Ovary (tissue), 9 donors: ENCODE results near the gene EXOC6B. TPM values are rescaled to one million over a fixed set of nuclear protein-coding genes. Genes with fewer than 3 reads are reported as not detected.

Experiments
- DNase-seq, 5 donors: peaks; one replicate each; pipeline ENCODE4 v3.0.0-alpha.2; 2019 to 2020
- H3K27ac ChIP-seq, 2 donors: fragments of 200-600 bp; one replicate each; pipeline versions ENCODE4 v1.5.1 to v1.8.0; 2019 to 2022
- H3K27me3 ChIP-seq: fragments of 200-600 bp; one replicate; pipeline ENCODE4 v1.8.0; 2022
- H3K36me3 ChIP-seq: fragments of 200-600 bp; sonication (generic); one replicate; pipeline ENCODE4 v1.5.1; 2019
- H3K4me1 ChIP-seq: one replicate; pipeline ENCODE4 v1.8.1; 2013; ENCODE audit warnings: mild to moderate bottlenecking, moderate library complexity; ENCODE audit not compliant: insufficient read depth
- H3K4me3 ChIP-seq: fragments of 200-600 bp; sonication (generic); one replicate; pipeline ENCODE4 v1.5.1; 2017
- H3K9me3 ChIP-seq, 2 donors: fragments of 200-600 bp in 1 of 2; sonication (generic) in 1 of 2; one replicate each; pipeline versions ENCODE4 v1.5.1 to v1.8.1; 2013 to 2019; ENCODE audit warnings: mild to moderate bottlenecking in 1 of 2, moderate library complexity in 1 of 2
- EP300 ChIP-seq: sonication (generic); formaldehyde crosslinking; IDR thresholded peaks from one replicate; pipeline ENCODE4 v1.6.1; 2017; ENCODE audit warnings: antibody characterized with exemption
- POLR2A ChIP-seq: fragments of 450-650 bp; IDR thresholded peaks from one replicate; pipeline ENCODE4 v1.6.1; 2017; ENCODE audit warnings: antibody characterized with exemption, mild to moderate bottlenecking, moderate library complexity
- WGBS, 3 donors: extraction: QIAGEN DNeasy Blood & Tissue Kit in 1 of 3; methylation state at CpG; one replicate each; pipeline versions ENCODE4 v1.1.5 to v1.1.7; 2013 to 2017; 5-methylcytosine and 5-hydroxymethylcytosine counted together
- intact Hi-C, 4 donors: fragments of 100-400 bp; cut with DNase I; formaldehyde crosslinking; loops; one replicate each; pipeline versions ENCODE4 v1.11.0 to v1.15.1; 2022 to 2023
- polyA plus RNA-seq, 2 donors: library from polyadenylated mRNA; stranded (reverse); fragments of 200-250 nt in 1 of 2; fragments of 350-450 nt in 1 of 2; fragmentation: Illumina TruSeq in 1 of 2; extraction: RNeasy Lipid Tissue Mini Kit (QIAGEN cat#74804) in 1 of 2; gene quantifications; one replicate each; pipeline ENCODE4 v1.2.3, GENCODE V29; 2013 to 2014
- total RNA-seq, 7 donors: library from RNA; depleted of rRNA in 2 of 7; stranded (reverse); fragments of >200 nt in 2 of 7; fragmentation: NEBNext Ultra II Directional in 3 of 7; extraction: Animal tissue kit (Norgen Biotek cat#: 25700) in 3 of 7; gene quantifications; one replicate each; pipeline versions ENCODE4 v1.1.0 to v1.2.4, GENCODE V29; 2016 to 2023
- TF ChIP-seq, protein P1 (sequence below), 3 donors: fragments of 450-650 bp in 2 of 3; fragments of 200-600 bp in 1 of 3; IDR thresholded peaks; one replicate each; pipeline versions ENCODE4 v1.5.1 to v1.8.0; 2016 to 2022; ENCODE audit warnings: antibody characterized with exemption in 3 of 3, mild to moderate bottlenecking in 1 of 3
- donor health status: DM: no; HTN: no; CAD: no; lungs with moderate emphysema.
- donor health status: DM: no; HTN: no; CAD: no.
- donor health status: Bipolar disorder and iron deficiency.
- donor health status: DM: yes; HTN: yes; CAD: no.
- donor health status: DM: no; HTN: no; CAD: no.
- donor health status: DM: yes; HTN: yes; CAD: no.

The EXOC6B gene
- total and polyA plus RNA-seq, 9 donors: 11.9 to 84.9 (median 57.8) TPM

DNA sequence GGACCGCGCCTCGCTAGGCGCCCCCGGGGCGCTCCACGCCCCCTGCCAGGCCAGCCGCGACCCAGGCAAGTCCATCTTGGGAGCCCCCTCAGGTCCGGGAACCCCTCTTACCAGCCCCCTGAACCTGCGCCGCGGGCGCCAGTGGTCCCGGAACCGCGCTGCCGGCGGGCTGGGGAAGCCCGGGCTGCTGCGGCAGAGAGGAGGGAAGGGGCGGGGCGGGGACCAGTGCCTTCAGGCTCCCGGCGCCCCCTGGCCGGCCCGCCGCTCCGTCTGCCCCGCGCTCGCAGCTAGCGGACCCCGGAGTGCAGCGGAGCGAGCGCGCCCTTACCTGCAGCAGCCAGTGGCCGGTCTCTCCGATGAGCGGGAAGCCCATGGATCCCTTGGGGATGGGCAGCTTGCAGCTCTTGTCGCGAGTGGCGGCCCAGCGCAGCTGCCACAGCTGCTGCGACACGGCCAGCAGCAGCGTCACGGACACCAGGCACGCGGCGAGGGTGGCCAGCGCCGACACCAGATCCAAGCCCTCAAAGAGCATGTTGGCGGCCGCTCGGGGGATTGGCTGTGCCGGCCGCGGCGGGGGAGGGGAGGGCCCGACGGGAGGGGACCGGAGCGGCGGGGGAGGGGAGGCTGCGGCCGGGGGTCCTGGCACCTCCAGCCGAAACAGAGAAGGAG lies 678.4 kb downstream of the EXOC6B start, which contains the start of gene CYP26B1:
CYP26B1 (minus strand) TSS at position 560 of the 669 bp plus-strand sequence; CDS start at position 532, 28 bp downstream.
- DNase-seq: peak in 3 of 5 donors; percentile 12 to 53 (median 47)
- intact Hi-C loops: loop anchor here in 3 of 4 donors (5.0 to 10.0 kb wide), 3 partner anchors 345 to 600 kb away; no protein-coding TSS in a partner anchor
- Histone ChIP-seq H3K9me3 (no peaks in the 10 kb centered on the region), H3K36me3 (no peaks in the 10 kb centered on the region), H3K4me3 (peak within 1 kb of the TSS; percentile 42), H3K27ac (no peak within 1 kb of the TSS), H3K27me3 (no peaks in the 10 kb centered on the region), H3K4me1 (peaks cover 11% of the 10 kb centered on the region)
- WGBS, 3 donors: 1 to 9% (median 1%) methylated on average over 48 to 69 of the region's 69 CpGs
- TF ChIP-seq, protein P1, sequence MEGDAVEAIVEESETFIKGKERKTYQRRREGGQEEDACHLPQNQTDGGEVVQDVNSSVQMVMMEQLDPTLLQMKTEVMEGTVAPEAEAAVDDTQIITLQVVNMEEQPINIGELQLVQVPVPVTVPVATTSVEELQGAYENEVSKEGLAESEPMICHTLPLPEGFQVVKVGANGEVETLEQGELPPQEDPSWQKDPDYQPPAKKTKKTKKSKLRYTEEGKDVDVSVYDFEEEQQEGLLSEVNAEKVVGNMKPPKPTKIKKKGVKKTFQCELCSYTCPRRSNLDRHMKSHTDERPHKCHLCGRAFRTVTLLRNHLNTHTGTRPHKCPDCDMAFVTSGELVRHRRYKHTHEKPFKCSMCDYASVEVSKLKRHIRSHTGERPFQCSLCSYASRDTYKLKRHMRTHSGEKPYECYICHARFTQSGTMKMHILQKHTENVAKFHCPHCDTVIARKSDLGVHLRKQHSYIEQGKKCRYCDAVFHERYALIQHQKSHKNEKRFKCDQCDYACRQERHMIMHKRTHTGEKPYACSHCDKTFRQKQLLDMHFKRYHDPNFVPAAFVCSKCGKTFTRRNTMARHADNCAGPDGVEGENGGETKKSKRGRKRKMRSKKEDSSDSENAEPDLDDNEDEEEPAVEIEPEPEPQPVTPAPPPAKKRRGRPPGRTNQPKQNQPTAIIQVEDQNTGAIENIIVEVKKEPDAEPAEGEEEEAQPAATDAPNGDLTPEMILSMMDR (IDR thresholded peaks at IDR 0.05): no peak
- TF ChIP-seq EP300: no peak
- no peak for TF ChIP-seq POLR2A

DNA sequence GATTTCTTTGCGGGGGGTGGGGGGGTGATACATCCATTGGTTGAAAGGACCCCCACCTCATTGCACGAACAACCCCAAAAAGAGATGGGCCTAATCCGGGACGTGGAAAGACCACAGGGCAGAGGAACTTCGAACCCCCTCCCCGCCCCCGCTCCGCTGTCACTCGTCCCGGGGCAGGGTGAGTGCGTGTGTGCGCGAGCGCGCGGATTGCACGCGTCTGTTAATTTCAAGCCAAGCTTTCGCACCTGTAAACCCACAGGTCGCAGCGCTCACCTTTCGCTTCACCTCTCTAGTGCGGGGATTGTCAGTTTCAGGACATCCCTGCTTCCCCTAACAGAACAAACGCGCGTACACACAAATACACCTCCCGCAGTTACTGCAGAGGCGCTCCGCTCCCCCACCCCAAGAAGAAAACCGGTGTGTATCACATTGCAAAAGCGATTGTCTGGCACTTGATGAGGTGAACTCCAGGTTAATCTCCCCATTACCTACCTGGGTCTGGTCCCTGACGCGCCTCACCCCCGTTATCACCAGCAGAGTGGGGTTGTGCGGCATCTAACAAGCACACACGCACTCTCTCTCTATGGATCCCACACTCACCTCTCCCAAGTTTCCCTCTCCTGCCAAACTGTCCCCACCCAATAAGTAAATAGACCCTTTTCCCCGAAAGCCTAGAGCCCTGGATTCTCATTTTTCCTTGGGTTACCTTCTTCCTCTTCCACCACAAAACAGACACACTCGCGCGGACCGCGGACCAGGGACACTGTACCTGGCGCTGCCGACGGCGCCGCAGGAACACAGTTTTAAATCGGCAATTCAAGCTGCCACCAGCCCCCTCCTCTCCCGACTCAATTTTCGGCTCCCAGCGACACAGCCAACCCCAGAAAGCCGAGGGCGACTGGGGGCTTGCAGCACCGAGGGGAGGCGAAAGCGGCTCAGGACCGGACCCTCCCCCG lies 679.2 kb downstream of the EXOC6B start:
- Histone ChIP-seq H3K27me3 (no peaks in the 10 kb centered on the region), H3K36me3 (no peaks in the 10 kb centered on the region), H3K9me3 (no peaks in the 10 kb centered on the region), H3K4me1 (peaks cover 13% of the 10 kb centered on the region), H3K4me3 (peak overlapping the region; percentile 17), H3K27ac (no peak overlapping the region)
- intact Hi-C loops: loop anchor here in 3 of 4 donors (5.0 to 10.0 kb wide), 3 partner anchors 344 to 599 kb away; no protein-coding TSS in a partner anchor
- DNase-seq: peak in 4 of 5 donors; percentile 5 to 32 (median 20)
- TF ChIP-seq, protein P1 (IDR thresholded peaks at IDR 0.05): no peak
- TF ChIP-seq POLR2A: no peak
- TF ChIP-seq EP300: no peak
- 4 to 7% (median 4%) methylated on average over 58 of the region's 58 CpGs for WGBS, 3 donors

DNA sequence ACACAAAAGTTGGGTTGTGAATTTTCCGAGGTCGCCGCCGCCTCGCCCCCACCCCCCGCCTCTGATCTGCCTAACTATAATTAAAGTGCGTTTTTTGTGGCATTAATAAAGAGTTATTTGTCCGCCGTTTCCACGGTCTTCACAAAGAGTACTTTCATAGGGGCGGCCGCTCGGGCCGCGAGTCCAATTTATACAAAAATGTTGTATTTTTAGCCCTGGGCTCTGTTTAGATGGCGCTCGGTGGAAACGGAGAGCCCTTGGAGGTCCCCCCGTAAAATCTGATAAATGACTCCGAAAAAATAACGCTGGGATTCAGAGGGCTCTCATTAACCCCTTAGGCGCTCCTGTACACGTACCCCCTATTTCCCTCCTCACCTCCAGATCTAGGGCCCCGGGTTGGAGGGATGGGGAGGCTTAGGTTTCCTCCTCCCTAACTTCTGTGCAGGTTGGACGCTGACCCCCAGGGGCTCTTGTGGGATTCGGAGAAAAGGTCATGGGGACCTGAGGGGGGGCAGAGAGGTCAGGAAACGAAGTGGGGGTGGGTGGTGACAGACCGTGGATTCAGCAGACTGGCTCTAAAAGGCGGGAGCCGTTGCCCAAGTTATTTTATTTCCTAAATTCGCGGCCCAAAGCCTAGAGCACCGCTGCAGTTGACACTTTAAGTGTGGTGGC lies 680.0 kb downstream of the EXOC6B start:
- Histone ChIP-seq H3K27me3 (no peaks in the 10 kb centered on the region), H3K4me3 (no peak overlapping the region), H3K27ac (no peak overlapping the region), H3K9me3 (no peaks in the 10 kb centered on the region), H3K4me1 (peaks cover 13% of the 10 kb centered on the region), H3K36me3 (no peaks in the 10 kb centered on the region)
- TF ChIP-seq POLR2A (no peak), EP300 (no peak)
- TF ChIP-seq, protein P1 (IDR thresholded peaks at IDR 0.05): no peak
- intact Hi-C loops: loop anchor here in 3 of 4 donors (5.0 to 10.0 kb wide), 3 partner anchors 343 to 598 kb away; no protein-coding TSS in a partner anchor
- WGBS, 3 donors: 2 to 3% (median 3%) methylated on average over 33 of the region's 33 CpGs
- DNase-seq: peak in 3 of 5 donors; percentile 4 to 29 (median 22)

DNA sequence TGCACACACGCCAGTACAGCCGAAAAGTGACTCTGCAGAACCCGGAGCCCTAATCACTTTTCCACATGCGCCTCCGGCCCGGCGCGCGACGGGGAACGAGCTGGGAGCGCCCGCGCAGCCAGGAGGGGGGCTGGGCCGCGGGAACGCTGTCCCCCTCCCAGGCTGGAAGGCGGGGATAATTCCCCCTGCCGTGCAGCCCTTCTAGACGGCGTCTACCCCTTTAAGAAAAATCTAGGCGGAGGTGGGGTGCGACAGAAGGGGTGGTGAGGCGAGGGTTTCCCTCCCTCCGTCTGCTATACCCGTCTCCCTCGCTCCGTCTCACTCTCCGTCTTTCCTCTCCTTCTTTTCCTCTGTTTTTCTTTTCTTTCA lies 680.6 kb downstream of the EXOC6B start:
- DNase-seq: peak in 4 of 5 donors; percentile 13 to 43 (median 34)
- peaks cover 13% of the 10 kb centered on the region for H3K4me1 ChIP-seq
- H3K36me3 ChIP-seq: no peaks in the 10 kb centered on the region
- no peak for TF ChIP-seq EP300
- intact Hi-C loops: loop anchor here in 3 of 4 donors (5.0 to 10.0 kb wide), 3 partner anchors 343 to 598 kb away; no protein-coding TSS in a partner anchor
- H3K9me3 ChIP-seq: no peaks in the 10 kb centered on the region
- H3K4me3 ChIP-seq: peak overlapping the region; percentile 24
- WGBS, 3 donors: 1% methylated on average over 29 of the region's 29 CpGs
- H3K27ac ChIP-seq: no peak overlapping the region
- H3K27me3 ChIP-seq: no peaks in the 10 kb centered on the region
